Activated CD4-positive, alpha-beta T cell treated with anti-CD3 and anti-CD28 coated beads, Interleukin-2, Interleukin-6, amounts not matched to agents 100 ng/mL and 50 ng/mL, durations not matched to agents 16 hours and 8 hours (primary cell): ENCODE data around the gene PPM1L.
"Not testable (repeated sequence)": the region's sequence is repeated elsewhere in the genome, so short reads cannot be mapped to it uniquely, and the experiment has no call there.

ENCODE experiments used
- DNase-seq: peaks from one replicate; pipeline ENCODE4 v3.0.0-alpha.2; 2020

PPM1L gene

DNA sequence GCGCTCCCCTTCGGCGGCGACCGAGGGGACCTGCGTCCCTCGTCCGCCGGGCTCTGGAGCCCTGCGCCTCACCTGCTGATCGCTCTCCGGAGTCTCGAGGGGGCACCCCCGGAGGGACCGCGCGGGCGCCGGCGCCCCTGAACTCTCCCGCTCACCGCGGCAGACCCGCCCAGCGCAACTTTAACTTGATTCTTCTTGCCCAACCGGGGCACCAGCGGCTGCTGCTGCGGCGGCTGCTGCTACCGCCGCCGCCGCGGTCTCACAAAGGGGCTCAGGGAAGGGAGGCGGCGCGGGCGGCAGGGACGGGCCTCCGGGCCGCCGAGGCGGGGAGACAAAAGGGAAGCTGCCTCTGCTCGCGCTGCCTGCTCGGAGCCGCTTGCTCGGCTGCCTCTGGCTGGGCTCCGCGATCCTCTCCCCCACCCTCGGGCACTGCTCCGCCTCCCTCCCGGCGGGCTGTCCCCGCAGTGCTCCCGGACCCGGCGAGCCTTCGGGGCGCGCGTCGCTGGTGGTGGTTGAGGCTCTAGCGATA lies at the start of gene PPM1L:
Gene PPM1L, plus strand, starts transcription at position 456 of the 529 bp plus-strand sequence.
- DNase-seq = peak; percentile 53

DNA sequence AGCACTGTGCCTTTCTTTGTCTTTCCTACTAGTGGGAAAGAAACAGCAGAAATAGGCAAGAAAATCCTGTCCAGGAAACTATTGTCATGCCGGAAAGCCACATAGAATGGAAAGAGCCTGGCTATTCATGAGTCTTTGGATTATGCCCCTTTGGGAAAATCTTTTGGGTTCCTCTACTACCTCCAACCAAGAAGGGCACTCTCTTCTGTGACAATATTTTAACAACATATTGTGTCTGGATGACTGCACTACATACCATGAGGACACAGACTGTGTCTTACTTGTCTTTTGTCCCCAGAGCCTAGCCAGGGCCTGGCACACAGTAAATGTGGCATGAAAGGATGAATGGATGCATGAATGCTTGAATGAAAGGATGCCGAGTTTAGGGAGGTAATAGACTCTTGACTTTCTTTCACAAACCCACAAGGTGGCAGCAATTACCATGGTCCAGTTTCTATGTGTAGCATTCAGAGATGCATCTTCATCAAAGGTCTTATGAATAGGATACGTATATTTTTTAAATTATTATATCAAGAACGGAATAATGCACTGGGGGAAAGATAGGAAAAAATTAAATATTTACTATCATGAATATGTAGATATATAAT lies 48.7 kb upstream of the PPM1L start:
- peak; percentile 46 for DNase-seq

- DNase-seq = no peak
Measured at GRCh38 chr3:160709477-160710182, 46.4 kb upstream of the PPM1L start.

DNA sequence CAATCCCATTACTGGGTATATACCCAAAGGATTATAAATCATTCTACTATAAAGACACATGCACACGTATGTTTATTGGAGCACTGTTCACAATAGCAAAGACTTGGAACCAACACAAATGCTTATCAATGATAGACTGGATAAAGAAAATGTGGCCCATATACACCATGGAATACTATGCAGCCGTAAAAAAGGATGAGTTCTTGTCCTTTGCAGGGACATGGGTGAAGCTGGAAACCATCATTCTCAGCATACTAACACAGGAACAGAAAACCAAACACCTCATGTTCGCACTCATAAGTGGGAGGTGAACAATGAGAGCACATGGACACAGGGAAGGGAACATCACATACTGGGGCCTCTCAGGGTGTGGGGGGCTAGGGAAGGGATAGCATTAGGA lies 42.9 kb upstream of the PPM1L start:
- DNase-seq = not testable (repeated sequence)

GRCh38 chr3:160719710-160720109 lies 36.3 kb upstream of the PPM1L start:
- no peak for DNase-seq

DNA sequence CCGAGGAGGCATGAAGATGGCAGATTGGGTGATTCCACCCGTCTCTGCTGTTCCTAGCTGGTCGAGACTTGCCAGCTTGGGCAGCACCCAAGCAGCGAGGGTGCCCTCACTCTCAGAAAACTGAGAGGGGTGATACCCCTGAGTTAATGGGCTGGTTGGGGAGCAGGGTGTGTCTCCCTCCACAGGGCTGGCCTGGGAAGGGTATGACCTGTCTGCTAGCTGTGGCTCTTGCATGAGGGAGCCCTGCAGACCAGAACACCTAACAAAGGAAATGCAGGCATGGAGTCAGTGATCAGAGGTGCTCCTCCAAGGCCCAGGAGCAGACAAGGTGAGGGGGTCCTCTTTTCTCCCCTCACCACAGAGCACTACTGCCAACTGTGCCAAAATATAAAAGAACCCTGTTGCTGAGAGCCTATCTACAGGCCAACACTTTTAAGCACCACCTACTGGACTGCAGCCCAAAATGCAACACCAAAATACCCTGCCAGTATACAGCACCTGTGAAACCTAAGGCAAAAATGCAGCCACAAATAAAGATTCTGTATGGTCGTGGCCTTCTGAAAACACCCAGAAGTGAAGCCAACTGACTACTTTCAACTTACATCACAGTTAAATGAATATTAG lies 35.8 kb upstream of the PPM1L start:
- DNase-seq = no peak

- DNase-seq = no peak
Measured at GRCh38 chr3:160722331-160722730, 33.7 kb upstream of the PPM1L start.

GRCh38 chr3:160725338-160725737 lies 30.7 kb upstream of the PPM1L start:
- DNase-seq = no peak

- no peak for DNase-seq
Measured at GRCh38 chr3:160735826-160736225, 20.2 kb upstream of the PPM1L start.

GRCh38 chr3:160738048-160738447 lies 18.0 kb upstream of the PPM1L start:
- no peak for DNase-seq

GRCh38 chr3:160739079-160739478 lies 17.0 kb upstream of the PPM1L start:
- DNase-seq = no peak

DNA sequence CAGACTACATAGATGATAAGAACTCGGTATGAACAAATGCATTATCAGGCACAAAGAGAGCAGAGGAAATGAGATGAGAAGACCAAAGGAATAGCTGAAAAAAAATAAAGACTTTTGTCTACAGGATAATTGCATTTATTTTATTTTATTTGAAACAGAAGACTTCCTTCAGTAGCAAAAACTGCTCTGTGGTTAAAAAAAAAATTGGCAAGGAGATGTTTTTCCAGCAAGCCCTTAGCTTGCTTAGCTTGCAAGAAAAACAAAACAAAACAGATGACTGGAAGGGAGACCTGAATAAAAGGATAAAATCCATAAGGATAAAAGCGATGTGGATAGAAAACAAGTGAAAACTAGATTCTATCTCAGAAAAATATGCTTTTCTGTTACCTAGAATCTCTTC lies 9.1 kb upstream of the PPM1L start:
- no peak for DNase-seq

- DNase-seq = no peak
Measured at GRCh38 chr3:160747422-160747821, 8.6 kb upstream of the PPM1L start.

- DNase-seq = no peak
Measured at GRCh38 chr3:160748231-160748630, 7.8 kb upstream of the PPM1L start.

DNA sequence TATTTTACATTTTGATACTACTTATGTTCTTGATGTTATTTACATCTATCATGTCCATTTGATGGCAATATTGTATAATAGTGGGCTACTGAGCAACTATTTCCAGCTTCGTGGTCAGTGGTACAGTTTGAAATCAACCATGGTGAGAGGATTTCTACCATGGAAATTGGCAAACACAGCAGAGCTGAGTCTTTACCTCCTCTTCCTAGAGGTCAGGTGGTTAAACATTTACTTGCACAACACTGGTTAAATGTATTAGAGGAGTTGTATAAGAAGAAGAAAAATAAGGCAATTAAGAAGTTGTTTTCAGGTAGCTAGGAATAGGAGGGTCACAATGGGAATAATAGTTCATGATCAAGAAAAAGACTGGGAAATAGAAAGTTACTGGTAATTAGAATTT lies 7.2 kb upstream of the PPM1L start:
- no peak for DNase-seq

DNA sequence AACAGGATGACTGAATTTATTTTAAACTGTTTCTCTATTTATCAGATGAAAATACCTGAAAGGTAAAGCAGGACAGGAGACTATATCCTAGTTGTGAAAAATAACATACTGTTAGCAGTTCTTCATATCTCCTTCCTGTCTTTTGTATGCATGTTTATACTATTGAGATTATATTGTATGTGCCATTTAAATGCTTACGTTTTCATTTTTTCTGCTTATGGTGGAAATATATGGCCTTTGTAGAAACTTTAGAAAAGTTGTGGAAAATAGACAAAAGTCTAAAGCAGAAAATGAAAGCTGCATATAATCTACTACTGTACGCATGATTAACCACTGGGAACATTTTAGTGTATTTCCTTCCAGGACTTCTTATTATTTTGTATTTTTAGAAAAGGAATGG lies 2.1 kb upstream of the PPM1L start:
- no peak for DNase-seq

DNA sequence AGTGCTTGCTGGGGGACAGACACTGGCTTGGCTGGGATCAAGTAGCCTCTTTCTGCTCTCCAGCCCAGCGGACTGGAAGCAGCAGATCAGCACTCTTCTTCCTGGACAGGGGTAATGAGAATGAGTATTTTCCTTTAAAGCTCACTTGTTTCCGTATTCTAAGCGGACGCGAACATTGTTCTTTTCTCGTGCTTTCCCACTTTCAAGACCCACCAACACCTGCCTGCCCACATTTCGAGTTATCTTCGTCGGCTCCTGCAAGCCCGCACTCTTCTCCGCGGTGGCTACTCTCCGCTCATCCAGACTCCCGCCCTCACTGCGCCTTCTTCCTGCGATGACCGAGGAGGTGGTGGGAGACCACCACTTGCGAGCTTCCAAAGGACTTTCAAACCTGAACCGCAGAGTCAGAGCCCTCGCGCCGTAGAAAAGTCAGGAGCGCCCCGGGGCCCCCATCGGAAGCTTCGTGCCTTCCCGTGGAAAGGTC lies 1.6 kb upstream of the PPM1L start:
- peak; percentile 18 for DNase-seq

DNA sequence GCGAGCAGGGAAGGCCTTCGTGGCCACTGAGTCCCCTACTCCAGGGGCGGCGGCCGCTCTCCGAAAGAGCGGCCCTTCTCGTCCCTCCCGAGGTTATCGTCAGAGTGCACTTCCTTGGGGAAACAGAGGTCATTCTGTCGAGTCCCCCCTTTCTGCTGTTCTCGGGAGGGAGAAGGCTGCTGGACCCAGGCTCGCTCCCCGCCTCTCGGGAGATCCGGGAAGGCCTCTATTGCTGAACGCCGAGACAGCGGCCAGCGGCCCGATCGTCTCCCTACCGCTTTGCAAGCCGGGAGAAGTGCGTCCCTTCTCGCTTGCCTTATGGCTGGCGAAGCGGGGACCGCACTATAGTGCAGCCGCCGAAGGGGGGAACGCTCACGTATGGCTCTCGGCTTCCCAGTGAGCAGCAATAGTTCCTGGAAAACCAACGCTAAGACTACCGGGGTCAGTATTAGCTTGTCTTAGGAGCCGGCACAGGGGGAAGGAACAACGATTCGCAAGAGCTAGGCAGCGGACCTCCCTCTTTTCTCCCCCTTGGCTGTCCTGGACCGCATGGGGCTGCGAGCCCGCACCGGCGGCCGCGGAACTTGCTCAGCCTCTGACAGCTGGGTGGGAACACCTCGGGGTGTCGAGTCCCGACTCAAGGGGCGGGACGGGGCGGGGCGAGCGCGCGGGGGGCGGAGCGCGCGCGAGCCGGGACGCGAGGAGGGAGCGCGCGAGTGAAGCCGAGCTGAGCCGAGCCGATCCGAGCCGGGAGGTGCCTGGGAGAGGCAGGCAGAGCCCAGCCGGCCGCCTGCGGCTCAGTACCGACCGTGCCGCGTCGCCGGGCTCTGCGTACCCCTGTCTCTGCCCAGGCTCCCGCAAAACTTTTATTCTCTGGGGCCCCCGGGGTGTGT lies 930 bp upstream of the PPM1L start:
- DNase-seq = peak; percentile 93

DNA sequence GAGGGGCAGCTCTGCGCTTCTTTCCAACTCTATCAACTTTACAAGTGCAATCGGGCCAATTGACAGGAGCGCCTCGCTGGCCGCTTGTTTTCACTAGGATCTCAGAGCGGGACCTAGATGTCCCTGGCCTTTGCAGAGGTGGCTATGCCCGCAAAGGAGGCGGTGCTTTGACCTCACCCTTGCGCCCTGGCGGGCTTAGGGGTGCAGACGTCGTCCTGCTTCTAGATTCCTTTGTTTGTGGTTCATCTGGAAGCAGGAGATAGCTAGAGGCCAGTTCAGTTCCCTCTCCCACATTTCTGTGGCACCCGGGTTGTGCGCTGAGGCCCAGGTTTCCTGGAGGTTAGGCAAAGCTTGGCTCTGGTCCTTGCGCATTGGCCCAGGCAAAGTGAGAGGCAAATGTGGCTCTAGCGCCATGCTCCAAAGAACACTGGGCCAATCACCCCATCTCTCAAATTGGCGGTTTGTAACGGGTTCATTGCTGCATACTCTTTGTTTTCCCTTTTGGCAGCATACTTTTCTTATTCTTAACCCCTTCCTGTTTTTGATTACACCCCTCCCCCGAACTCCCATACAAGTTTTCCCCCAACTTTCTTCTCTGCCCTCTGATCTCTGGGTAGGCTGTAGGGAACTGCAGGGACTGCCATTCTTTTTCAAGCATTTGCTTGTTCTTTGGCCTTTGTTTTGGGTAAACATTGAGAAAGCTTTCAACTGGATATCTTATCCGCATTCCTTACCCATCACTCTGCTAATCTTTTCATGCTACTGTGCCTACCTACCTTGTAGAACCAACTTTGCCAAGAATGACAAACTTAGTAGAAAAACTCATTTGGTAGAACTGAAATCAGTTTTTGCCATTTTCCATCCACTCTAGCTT lies 1.4 kb downstream of the PPM1L start:
- DNase-seq = no peak

GRCh38 chr3:160758929-160759577 lies 3.0 kb downstream of the PPM1L start:
- DNase-seq = no peak

GRCh38 chr3:160763073-160763472 lies 7.0 kb downstream of the PPM1L start:
- no peak for DNase-seq
